A673 (cell line): ENCODE measurements around the gene TMEM30B. TPM values are rescaled to one million over a fixed set of nuclear protein-coding genes. Genes with fewer than 3 reads are reported as not detected.

ENCODE experiments used
- BruUV-seq: library from RNA; stranded (reverse); fragments of 400-500 nt; replicated peaks from 2 replicates; lab custom pipeline; 2021; lab: Mats Ljungman, UMichigan
- CTCF ChIA-PET: fragments of 300-600 bp; sonication (Branson Sonifier 250); formaldehyde crosslinking; loops from one replicate; lab custom pipeline; 2022; ENCODE audit warnings: antibody characterized with exemption; lab: Charles Lee
- POLR2A ChIA-PET: fragments of 300-600 bp; sonication (Branson Sonifier 250); formaldehyde crosslinking; loops from one replicate; lab custom pipeline; 2022; ENCODE audit warnings: antibody characterized with exemption; ENCODE audit not compliant: low non-redundant PET; lab: Charles Lee
- DNase-seq: peaks from one replicate; pipeline ENCODE4 v3.0.0-alpha.2; 2015; ENCODE audit warnings: low spot score
- H3K27ac ChIP-seq: fragments of 200-600 bp; sonication (generic); 2 replicates; pipeline ENCODE4 v1.5.1; 2016; ENCODE audit warnings: mixed run types, low read depth, mild to moderate bottlenecking, mixed read lengths, antibody characterized with exemption, low read length; ENCODE audit not compliant: poor library complexity, severe bottlenecking
- H3K27me3 ChIP-seq: fragments of 200-600 bp; sonication (generic); replicated peaks from 2 replicates; pipeline ENCODE4 v1.6.1; 2017; ENCODE audit warnings: mixed run types, low read depth, mild to moderate bottlenecking, mixed read lengths, antibody characterized with exemption, low read length; ENCODE audit not compliant: insufficient read depth, poor library complexity
- H3K36me3 ChIP-seq: fragments of 200-600 bp; sonication (generic); 2 replicates; pipeline ENCODE4 v1.6.1; 2016; ENCODE audit warnings: mixed run types, mild to moderate bottlenecking, mixed read lengths, antibody characterized with exemption, low read length; ENCODE audit not compliant: insufficient read depth, poor library complexity, severe bottlenecking
- H3K4me1 ChIP-seq: fragments of 200-600 bp; sonication (generic); 2 replicates; pipeline ENCODE4 v1.6.1; 2017; ENCODE audit warnings: mixed run types, mild to moderate bottlenecking, mixed read lengths, antibody characterized with exemption, low read length; ENCODE audit not compliant: insufficient read depth, poor library complexity, severe bottlenecking
- H3K4me3 ChIP-seq: fragments of 200-600 bp; sonication (generic); 2 replicates; pipeline ENCODE4 v1.5.1; 2016; ENCODE audit warnings: low read depth, mixed run types, mild to moderate bottlenecking, mixed read lengths, low read length; ENCODE audit not compliant: poor library complexity, severe bottlenecking
- H3K9me3 ChIP-seq: fragments of 200-600 bp; sonication (generic); 2 replicates; pipeline ENCODE4 v1.6.1; 2016; ENCODE audit warnings: mixed run types, low read depth, mild to moderate bottlenecking, mixed read lengths, antibody characterized with exemption, low read length; ENCODE audit not compliant: poor library complexity, severe bottlenecking
- CTCF ChIP-seq: fragments of 300-800, 200-600 bp; sonication (generic); conservative IDR thresholded peaks from 2 replicates; pipeline ENCODE4 v1.5.1; 2017; ENCODE audit warnings: low read depth, mild to moderate bottlenecking, antibody characterized with exemption, low read length, moderate library complexity, mixed read lengths
- EZH2 ChIP-seq: fragments of 200-600 bp; sonication (generic); IDR thresholded peaks from 2 replicates; pipeline ENCODE4 v1.6.1; 2017; ENCODE audit warnings: borderline replicate concordance, low read depth, mild to moderate bottlenecking, mixed read lengths, antibody characterized with exemption, low read length; ENCODE audit not compliant: poor library complexity, severe bottlenecking
- intact Hi-C: fragments of 100-400 bp; cut with micrococcal nuclease; formaldehyde crosslinking; loops from one replicate; pipeline ENCODE4 v1.10.0; 2022; ENCODE audit not compliant: unreplicated experiment
- total RNA-seq: library from RNA; stranded (reverse); gene quantifications from 2 replicates; pipeline ENCODE4 v1.2.3, GENCODE V29; 2021

The TMEM30B gene
- total RNA-seq, 1 experiment from 2014 or later = 0.15 TPM

DNA sequence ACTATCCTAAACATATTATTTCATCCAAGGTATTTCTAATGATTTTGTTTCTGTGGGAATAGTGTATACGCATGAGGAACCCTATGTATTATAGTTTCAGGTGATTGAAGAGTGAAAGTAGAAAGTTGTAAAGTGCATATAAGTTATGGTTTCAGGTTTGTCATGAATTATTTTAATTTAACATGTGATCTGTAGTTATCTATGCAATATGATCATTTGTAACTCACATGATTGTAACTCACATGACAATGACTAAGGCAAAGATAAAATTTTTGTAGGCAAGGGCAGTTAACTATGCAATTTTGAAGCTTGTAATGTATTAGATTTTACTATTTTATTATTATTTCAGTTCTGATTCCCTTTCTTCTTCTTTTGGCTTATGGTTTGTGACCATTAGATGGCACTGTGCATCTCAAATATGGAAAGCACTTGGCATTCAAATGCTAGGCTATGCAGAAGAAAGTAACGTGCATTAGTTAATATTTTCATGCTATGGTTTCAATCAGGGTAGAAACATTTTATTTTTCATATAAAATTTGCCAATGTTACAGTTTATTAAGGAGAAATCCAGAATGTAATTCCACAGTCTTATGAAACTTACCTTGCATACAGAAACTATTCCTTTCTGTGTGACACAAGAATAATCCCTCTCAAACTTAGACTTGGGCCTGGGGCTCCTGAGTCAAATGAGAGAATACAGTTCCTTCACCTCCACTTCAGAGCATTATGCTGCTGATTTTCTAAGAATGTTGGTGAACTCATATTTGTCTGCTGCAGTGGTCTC is 15.8 kb upstream of the TMEM30B start:
- H3K27me3 ChIP-seq = no peaks in the 10 kb centered on the region
- no peaks in the 10 kb centered on the region for H3K36me3 ChIP-seq
- H3K9me3 ChIP-seq = no peaks in the 10 kb centered on the region
- peak; percentile 55 for DNase-seq
- no TSS peak for BruUV-seq
- POLR2A ChIA-PET = no interaction called here
- intact Hi-C loops = loop anchor here (5.0 kb wide), 2 partner anchors 160 to 540 kb away; no protein-coding TSS in a partner anchor
- TF ChIP-seq EZH2 = no peak
- peak; percentile 81 for TF ChIP-seq CTCF
- CTCF ChIA-PET = interaction anchor here (1.5 kb wide), 1 partner anchor 174 kb away, joined by 3 read pairs; no protein-coding TSS in a partner anchor
- H3K27ac ChIP-seq = no peak overlapping the region
- H3K4me1 ChIP-seq = no peaks in the 10 kb centered on the region
- no peak overlapping the region for H3K4me3 ChIP-seq

DNA sequence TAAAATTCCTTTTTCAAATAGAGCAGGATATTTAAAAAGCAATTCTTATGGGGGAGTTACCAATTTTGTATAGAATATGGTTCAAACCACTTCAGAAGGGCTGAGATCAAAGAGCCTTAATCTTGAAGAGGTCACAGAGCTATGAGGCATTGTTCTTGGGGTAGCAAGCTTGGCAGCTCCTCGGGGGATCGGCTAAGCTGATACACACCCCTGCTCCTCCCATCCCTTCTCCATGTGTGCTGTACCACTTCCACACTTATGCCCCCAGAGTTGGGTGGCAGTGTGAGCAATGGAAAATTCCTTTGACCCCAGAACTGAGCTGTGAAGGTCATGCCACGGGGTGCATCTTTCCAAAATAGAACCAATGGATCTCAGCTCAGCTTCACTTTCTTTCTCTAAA is 15.0 kb upstream of the TMEM30B start:
- H3K36me3 ChIP-seq = no peaks in the 10 kb centered on the region
- no peak for DNase-seq
- BruUV-seq = no TSS peak
- POLR2A ChIA-PET = no interaction called here
- no peaks in the 10 kb centered on the region for H3K4me1 ChIP-seq
- H3K9me3 ChIP-seq = no peaks in the 10 kb centered on the region
- CTCF ChIA-PET = interaction anchor here (0.6 to 1.5 kb wide), 2 partner anchors 174 to 680 kb away, joined by 3 read pairs; no protein-coding TSS in a partner anchor
- no peak overlapping the region for H3K4me3 ChIP-seq
- H3K27ac ChIP-seq = no peak overlapping the region
- TF ChIP-seq CTCF = no peak
- TF ChIP-seq EZH2 = no peak
- H3K27me3 ChIP-seq = no peaks in the 10 kb centered on the region
- intact Hi-C loops = loop anchor here (5.0 kb wide), 2 partner anchors 161 to 541 kb away; no protein-coding TSS in a partner anchor

- ChIA-PET POLR2A (no interaction called here), CTCF (no interaction called here)
- H3K36me3 ChIP-seq = no peaks in the 10 kb centered on the region
- BruUV-seq = no TSS peak
- H3K27ac ChIP-seq = no peak overlapping the region
- intact Hi-C loops = no loop called here
- H3K27me3 ChIP-seq = no peaks in the 10 kb centered on the region
- TF ChIP-seq CTCF (no peak), EZH2 (no peak)
- H3K4me1 ChIP-seq = peaks cover 4% of the 10 kb centered on the region
- DNase-seq = no peak
- no peak overlapping the region for H3K4me3 ChIP-seq
- no peaks in the 10 kb centered on the region for H3K9me3 ChIP-seq
Observed at GRCh38 chr14:61290701-61291100, 9.6 kb upstream of the TMEM30B start.
